ENCODE measurements around the gene ARVCF.
"Not testable (repeated sequence)": the region's sequence is repeated elsewhere in the genome, so short reads cannot be mapped to it uniquely, and the experiment has no call there.

ARVCF gene

DNA sequence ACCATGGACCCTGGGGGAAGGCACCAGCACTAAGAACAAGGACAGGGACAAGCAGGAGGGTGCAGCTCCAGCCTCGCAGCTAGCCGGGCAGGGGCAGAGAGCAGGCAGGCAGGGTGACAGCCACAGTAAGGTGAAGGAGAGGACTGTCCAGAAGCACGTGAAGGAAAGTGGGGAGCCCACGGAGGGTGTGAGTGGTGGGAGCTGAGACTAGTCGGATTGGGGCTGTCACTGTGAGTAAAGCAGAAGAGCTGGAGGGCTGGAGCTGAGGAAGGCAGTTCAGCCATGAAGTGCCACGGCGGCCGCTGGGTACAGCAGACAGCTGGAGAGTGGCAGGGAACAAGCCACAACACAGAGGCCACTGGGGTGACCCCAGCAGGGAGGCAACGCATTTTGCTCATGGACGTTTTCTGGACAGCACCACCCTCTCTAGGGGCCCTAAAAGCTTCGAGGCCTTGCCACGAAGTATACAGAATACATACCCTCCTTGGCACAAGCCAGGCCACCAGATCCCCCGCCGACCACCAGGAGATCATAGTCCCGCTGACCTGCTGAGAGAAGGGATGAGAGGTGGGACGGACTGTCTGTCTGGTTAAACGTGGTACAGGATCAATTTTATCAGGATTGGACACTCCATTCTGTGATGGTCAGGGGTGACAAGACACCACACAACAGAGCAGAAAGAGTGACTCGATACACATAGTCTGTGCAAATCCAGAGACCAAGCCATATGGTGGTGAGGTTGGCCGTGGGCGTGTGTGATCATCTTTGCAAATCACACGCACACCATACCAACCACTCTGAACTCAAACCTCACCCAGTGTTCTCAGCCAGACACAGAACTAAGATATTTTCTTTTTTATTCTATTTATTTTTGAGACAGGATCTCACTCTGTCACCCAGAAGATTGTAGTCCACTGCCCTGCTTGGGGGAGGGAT is 85.8 kb downstream of the ARVCF start:
- DNase-seq, result no peak

DNA sequence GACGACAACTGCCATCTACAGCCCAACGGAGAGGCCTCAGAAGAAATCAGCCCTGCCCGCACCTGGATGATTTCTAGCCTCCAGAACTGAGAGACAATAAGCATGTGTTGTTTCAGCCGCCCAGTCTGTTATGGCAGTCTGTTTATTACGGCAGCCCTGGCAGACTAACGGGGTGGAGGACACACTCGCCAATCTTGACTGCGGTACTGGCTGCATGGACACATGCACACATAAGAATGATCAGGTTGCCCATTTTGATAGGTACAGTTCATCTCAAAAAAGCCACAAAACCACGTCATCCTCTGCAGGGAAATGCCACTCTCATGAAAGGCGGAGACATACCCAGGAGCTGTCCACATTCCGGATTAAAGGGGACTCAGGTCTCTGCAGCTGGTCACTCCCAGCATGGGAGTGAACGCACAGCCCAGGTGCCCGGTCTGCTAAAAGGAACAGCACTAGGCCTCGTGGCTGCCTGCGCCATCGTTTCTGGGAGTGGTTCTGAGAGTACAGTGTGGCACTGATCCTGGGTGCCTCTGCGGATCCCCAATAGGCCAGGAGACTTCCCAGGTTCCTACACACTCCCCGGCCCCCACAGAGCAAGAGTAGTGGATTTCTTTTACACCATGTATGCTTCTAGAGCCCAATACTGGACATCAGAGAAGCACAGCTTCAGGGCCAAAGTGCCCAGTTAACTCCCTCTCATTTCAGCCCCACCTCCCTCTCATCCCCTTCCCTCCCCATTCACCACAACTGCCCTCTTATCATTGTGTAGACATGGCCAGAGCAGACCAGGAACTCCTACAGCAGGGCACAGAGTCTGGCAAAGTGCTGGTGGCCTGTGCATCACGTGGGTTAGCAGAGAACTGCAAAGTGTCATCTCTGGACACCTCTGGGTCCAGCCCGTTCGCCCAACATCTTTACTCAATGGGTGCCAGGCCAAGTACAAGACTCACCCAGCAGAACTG is 86.8 kb downstream of the ARVCF start:
- DNase-seq, result no peak

DNA sequence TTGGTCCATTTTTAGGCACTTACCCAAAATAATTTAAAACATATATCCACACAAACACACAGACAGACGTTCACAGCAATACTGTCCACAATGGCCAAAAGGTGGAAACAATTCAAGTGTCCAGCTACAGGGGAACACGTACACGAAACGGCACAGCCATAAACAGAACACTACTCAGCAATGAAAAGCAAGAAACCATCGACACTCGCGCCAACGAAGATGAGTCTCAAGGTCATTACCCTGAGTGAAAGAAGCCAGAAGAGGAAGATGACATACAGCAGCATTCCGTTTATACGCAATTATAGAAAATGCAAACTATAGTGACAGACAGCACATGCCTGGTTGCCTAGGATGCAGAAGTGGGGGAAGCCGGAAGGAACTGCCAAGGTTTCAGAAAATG is 88.4 kb downstream of the ARVCF start:
- no peak for DNase-seq

DNA sequence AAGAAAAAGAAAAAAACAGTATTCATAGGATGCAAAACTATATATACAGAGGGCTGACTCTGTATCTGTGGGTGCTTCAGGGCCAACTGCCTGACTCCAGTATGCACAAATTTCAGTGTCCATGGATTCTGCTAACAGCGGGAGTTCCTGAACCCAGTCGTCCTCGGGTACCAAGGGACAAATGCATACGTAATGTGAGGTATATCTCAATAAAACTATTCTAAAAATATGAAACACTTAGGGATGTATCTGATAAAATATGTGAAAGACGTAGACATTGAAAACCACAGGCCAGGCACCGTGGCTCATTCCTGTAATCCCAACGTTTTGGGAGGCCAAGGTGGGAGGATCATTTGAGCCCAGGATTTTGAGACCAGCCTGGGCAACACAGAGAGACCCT is 88.9 kb downstream of the ARVCF start:
- DNase-seq, result no peak

DNA sequence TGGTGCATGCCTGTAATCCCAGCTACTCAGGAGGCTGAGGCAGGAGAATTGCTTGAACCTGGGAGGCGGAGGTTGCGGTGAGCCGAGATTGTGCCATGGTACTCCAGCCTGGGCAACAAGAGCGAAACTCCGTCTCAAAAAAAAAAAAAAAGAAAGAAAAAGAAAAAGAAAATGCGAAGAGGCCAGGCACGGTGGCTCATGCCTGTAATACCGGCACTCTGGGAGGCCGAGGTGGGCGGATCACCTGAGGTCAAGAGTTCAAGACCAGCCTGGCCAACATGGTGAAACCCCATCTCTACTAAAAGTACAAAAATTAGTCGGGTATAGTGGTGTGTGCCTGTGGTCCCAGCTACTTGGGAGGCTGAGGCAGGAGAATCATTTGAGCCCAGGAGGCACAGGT is 90.6 kb downstream of the ARVCF start:
- DNase-seq, result not testable (repeated sequence)

DNA sequence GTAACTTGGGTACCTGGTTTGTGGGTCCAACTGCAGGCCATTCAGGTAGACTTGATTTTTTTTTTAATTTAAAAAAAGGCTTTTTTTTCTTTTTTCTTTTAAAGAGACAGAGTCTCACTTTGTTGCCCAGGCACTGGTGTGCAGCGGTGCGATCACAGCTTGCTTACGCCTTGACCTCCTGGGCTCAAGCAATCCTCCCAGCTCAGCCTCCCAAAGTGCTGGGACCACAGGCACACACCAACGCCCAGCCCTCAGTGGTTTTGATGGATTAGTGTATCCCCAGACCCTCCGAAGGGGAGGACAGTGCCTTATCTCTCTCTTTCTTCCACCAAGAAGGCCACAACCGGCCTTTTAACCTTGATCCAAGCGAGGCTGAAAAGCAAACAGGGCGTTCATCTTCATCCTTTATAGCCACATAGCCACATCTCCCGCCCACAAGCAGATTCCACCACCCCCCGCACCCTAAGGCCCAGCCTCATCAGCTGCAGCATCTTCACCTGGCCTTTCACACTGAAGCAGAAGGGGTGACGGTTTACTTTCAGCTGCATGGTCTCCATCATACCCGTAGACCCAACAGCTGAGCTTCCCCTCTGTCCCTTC is 92.6 kb downstream of the ARVCF start:
- no peak for DNase-seq

DNA sequence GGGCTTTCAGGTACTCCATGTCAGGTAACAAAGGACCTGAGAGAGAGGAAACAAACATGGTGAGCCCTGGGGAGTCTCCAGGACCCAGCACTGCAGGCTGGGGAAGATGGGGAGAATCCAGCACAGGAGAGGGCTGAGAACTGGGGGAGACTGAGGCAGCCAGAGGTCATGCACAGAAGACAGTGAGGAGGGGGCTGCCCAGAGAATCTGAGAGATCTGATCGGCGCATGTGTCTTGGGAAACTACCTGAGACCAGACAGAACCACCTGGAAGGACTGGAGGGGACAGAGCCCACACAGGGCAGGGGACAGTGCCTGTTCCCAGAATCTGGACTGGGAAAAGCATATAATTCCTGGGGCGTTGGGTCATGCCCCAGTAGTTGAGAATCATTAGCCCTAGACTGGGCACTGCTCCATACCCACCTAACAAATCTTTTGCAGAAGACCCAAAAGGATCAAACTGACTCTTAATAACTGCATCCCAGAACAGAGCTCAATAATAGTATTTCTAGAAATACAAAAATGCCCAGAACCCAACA is 95.0 kb downstream of the ARVCF start:
- DNase-seq, result no peak
